Uterus (tissue), 4 donors: ENCODE results near the gene GADD45G. TPM values are rescaled to one million over a fixed set of nuclear protein-coding genes. Genes with fewer than 3 reads are reported as not detected.
A peak's percentile ranks its signal among the peaks of the same experiment; 100 is the strongest.

Experiments
- DNase-seq, 2 donors: peaks; one replicate each; pipeline ENCODE4 v3.0.0-alpha.2; 2019 to 2020
- H3K27ac ChIP-seq, 2 donors: fragments of 200-600 bp; sonication (generic); 1 replicate in 1 of 2; 2 replicates in 1 of 2; pipeline ENCODE4 v1.5.1; 2016 to 2018
- H3K27me3 ChIP-seq, 2 donors: fragments of 200-600 bp; sonication (generic); one replicate each; pipeline ENCODE4 v1.5.1; 2018 to 2019; ENCODE audit warnings: control low read depth in 1 of 2
- H3K36me3 ChIP-seq, 2 donors: fragments of 200-600 bp; sonication (generic); one replicate each; pipeline ENCODE4 v1.5.1; 2019; ENCODE audit warnings: control low read depth in 1 of 2
- H3K4me1 ChIP-seq, 2 donors: fragments of 200-600 bp; sonication (generic); one replicate each; pipeline ENCODE4 v1.5.1; 2018 to 2019; ENCODE audit warnings: control low read depth in 1 of 2
- H3K4me3 ChIP-seq, 2 donors: fragments of 200-600 bp; sonication (generic); 1 replicate in 1 of 2; 2 replicates in 1 of 2; pipeline ENCODE4 v1.5.1; 2018 to 2019; ENCODE audit warnings: mild to moderate bottlenecking in 1 of 2
- H3K9me3 ChIP-seq, 2 donors: fragments of 200-600 bp; sonication (generic); one replicate each; pipeline ENCODE4 v1.5.1; 2019; ENCODE audit warnings: control low read depth in 1 of 2
- CTCF ChIP-seq, 4 experiments: fragments of 200-600 bp in 2 of 4; fragments of 450-650 bp in 2 of 4; sonication (generic) in 2 of 4; IDR thresholded peaks; one replicate each; pipeline ENCODE4 v1.5.1; 2016 to 2019; ENCODE audit warnings: antibody characterized with exemption in 4 of 4, mild to moderate bottlenecking in 2 of 4, moderate library complexity in 1 of 4
- POLR2A ChIP-seq, 2 donors: fragments of 450-650 bp; IDR thresholded peaks; one replicate each; pipeline ENCODE4 v1.6.1; 2016; ENCODE audit warnings: antibody characterized with exemption in 2 of 2, mild to moderate bottlenecking in 1 of 2, moderate library complexity in 1 of 2
- intact Hi-C: fragments of 100-400 bp; cut with DNase I; formaldehyde crosslinking; loops from one replicate; pipeline ENCODE4 v1.15.1; 2023; ENCODE audit warnings: low total_unique reads
- total RNA-seq, 4 donors: library from RNA; depleted of rRNA in 3 of 4; stranded (reverse); fragments of >200 nt in 3 of 4; gene quantifications; one replicate each; pipeline versions ENCODE4 v1.1.0 to v1.2.4, GENCODE V29; 2014 to 2023
- donor health status: DM: yes; HTN: yes; CAD: no.

Gene GADD45G
- total RNA-seq, 4 donors from 2014 or later, result 0.88 to 91.2 (median 15.3) TPM

DNA sequence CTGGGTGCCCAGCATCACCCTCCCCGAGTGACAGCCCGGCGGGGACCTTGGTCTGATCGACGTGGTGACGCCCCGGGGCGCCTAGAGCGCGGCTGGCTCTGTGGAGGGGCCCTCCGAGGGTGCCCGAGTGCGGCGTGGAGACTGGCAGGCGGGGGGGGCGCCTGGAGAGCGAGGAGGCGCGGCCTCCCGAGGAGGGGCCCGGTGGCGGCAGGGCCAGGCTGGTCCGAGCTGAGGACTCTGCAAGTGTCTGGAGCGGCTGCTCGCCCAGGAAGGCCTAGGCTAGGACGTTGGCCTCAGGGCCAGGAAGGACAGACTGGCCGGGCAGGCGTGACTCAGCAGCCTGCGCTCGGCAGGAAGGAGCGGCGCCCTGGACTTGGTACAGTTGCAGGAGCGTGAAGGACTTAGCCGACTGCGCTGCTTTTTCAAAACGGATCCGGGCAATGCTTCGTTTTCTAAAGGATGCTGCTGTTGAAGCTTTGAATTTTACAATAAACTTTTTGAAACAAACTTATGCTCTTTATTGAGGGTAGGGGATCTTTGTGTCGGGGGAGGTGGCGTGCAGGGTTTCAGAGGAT, 1.3 kb downstream of the GADD45G start:
- intact Hi-C loops, result loop anchor here (10.0 kb wide), 1 partner anchor 49 kb away; no protein-coding TSS in a partner anchor
- no peaks in the 10 kb centered on the region for H3K27me3 ChIP-seq
- DNase-seq, result peak; percentile 74 to 76

DNA sequence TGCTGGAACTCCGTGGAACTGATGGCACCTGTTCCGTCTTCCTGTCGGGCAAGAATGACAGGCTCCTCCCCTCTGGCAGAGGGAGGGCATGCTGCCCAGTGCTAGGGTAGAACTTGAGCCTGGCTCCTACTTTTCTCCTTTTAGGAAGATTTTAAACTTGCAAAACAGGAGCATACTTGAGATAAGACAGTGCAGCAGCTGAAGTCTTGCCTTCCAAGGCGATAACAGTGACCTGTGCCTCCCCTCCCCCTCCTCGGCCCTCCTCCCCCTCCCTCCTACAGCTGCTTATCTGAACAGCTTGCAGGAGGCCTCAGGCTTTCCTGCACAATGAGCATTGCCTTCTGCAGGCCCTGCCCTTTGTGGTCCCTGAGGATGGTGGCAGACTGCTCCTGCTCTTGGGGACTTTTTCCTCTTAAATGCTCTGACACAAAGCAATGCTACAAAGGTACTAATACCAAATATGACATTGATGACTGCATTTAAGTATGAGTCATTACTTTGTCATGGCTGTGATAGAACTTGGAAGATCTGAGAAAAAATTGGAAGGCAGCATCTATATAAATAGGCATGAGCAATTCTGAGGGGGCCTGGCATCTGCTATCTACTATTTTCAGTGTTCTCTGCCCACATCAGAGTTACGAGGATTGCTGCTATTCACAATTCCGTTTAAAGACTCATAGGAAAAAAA, 2.0 kb downstream of the GADD45G start:
- Histone ChIP-seq H3K4me1 (peaks cover 0 to 10% of the 10 kb centered on the region in 2 donors), H3K4me3 (peak overlapping the region; percentile 60 to 86), H3K27ac (peak overlapping the region; percentile 91 to 92), H3K27me3 (no peaks in the 10 kb centered on the region), H3K36me3 (no peaks in the 10 kb centered on the region), H3K9me3 (no peaks in the 10 kb centered on the region)
- peak; percentile 45 to 62 for DNase-seq
- intact Hi-C loops, result loop anchor here (10.0 kb wide), 1 partner anchor 48 kb away; no protein-coding TSS in a partner anchor
- no peak for TF ChIP-seq POLR2A (IDR thresholded peaks at IDR 0.05)
- no peak for TF ChIP-seq CTCF (IDR thresholded peaks at IDR 0.05)

More for the DNA sequence above, 1.3 kb downstream of the GADD45G start:
- peaks cover 0 to 10% of the 10 kb centered on the region in 2 donors for H3K4me1 ChIP-seq
- H3K27ac ChIP-seq, result peak overlapping the region; percentile 91 to 92
- H3K4me3 ChIP-seq, result peak overlapping the region; percentile 60 to 86
- H3K9me3 ChIP-seq, result no peaks in the 10 kb centered on the region
- TF ChIP-seq CTCF (IDR thresholded peaks at IDR 0.05) (no peak), POLR2A (IDR thresholded peaks at IDR 0.05) (no peak)
- no peaks in the 10 kb centered on the region for H3K36me3 ChIP-seq

GRCh38 chr9:89608641-89609335, 4.0 kb downstream of the GADD45G start:
- Histone ChIP-seq H3K9me3 (no peaks in the 10 kb centered on the region), H3K4me3 (no peak overlapping the region), H3K4me1 (peaks cover 0 to 10% of the 10 kb centered on the region in 2 donors), H3K27me3 (no peaks in the 10 kb centered on the region), H3K27ac (no peak overlapping the region), H3K36me3 (no peaks in the 10 kb centered on the region)
- no peak for TF ChIP-seq CTCF (IDR thresholded peaks at IDR 0.05)
- no peak for TF ChIP-seq POLR2A (IDR thresholded peaks at IDR 0.05)
- intact Hi-C loops, result loop anchor here (10.0 kb wide), 1 partner anchor 46 kb away; no protein-coding TSS in a partner anchor
- DNase-seq, result no peak

- Histone ChIP-seq H3K36me3 (no peaks in the 10 kb centered on the region), H3K9me3 (no peaks in the 10 kb centered on the region), H3K27ac (no peak overlapping the region), H3K4me3 (no peak overlapping the region), H3K27me3 (no peaks in the 10 kb centered on the region), H3K4me1 (peaks cover 0 to 10% of the 10 kb centered on the region in 2 donors)
- TF ChIP-seq CTCF (IDR thresholded peaks at IDR 0.05) (no peak), POLR2A (IDR thresholded peaks at IDR 0.05) (no peak)
- DNase-seq, result no peak
- intact Hi-C loops, result loop anchor here (10.0 kb wide), 1 partner anchor 45 kb away; no protein-coding TSS in a partner anchor
Measured at GRCh38 chr9:89609426-89610006, 4.7 kb downstream of the GADD45G start.
